H1 (cell line): ENCODE results near the gene PCDHB14. TPM values are rescaled to one million over a fixed set of nuclear protein-coding genes. Genes with fewer than 3 reads are reported as not detected.

Source experiments
- CTCF ChIA-PET: fragments of 300-600 bp; sonication (Branson Sonifier 250); formaldehyde crosslinking; loops from one replicate; lab custom pipeline; 2021; ENCODE audit not compliant: partially characterized antibody; lab: Charles Lee
- POLR2A ChIA-PET: fragments of 300-600 bp; sonication (Branson Sonifier 250); formaldehyde crosslinking; loops from one replicate; lab custom pipeline; 2021; ENCODE audit warnings: inconsistent platforms; ENCODE audit not compliant: partially characterized antibody; lab: Charles Lee
- DNase-seq, 2 experiments: peaks; one replicate each; pipeline versions ENCODE4 v3.0.0 to v3.0.0-alpha.2; 2010 to 2022; ENCODE audit warnings: low spot score in 2 of 2, low read depth in 1 of 2, mixed read lengths in 1 of 2
- FAIRE-seq: peaks from 2 replicates; lab custom pipeline; 2011; peaks lifted over from hg19 to GRCh38; lab: Jason Lieb, UNC
- H2AFZ ChIP-seq: 2 replicates; pipeline ENCODE4 v1.8.1; 2012; ENCODE audit warnings: low read length, inconsistent platforms
- H2AK5ac ChIP-seq: 2 replicates; pipeline ENCODE4 v1.6.1; 2013; ENCODE audit warnings: low read depth, low read length
- H2BK120ac ChIP-seq: replicated peaks from 2 replicates; pipeline ENCODE3; 2013; ENCODE audit warnings: low read depth, low read length, inconsistent platforms
- H2BK12ac ChIP-seq: 2 replicates; pipeline ENCODE4 v1.6.1; 2013; ENCODE audit warnings: low read depth, low read length
- H2BK15ac ChIP-seq: 2 replicates; pipeline ENCODE4 v1.6.1; 2013; ENCODE audit warnings: low read length
- H2BK20ac ChIP-seq: 2 replicates; pipeline ENCODE4 v1.6.1; 2013; ENCODE audit warnings: low read length
- H2BK5ac ChIP-seq: 2 replicates; pipeline ENCODE4 v1.6.1; 2013; ENCODE audit warnings: low read depth, low read length
- H3K14ac ChIP-seq: 2 replicates; pipeline ENCODE4 v1.6.1; 2013; ENCODE audit warnings: inconsistent platforms; ENCODE audit not compliant: insufficient read length
- H3K18ac ChIP-seq: 2 replicates; pipeline ENCODE4 v1.6.1; 2013; ENCODE audit warnings: low read length; ENCODE audit errors: extremely low read depth
- H3K23ac ChIP-seq: 2 replicates; pipeline ENCODE4 v1.6.1; 2013; ENCODE audit warnings: inconsistent platforms; ENCODE audit not compliant: insufficient read length
- H3K23me2 ChIP-seq: 2 replicates; pipeline ENCODE4 v1.6.1; 2013; ENCODE audit warnings: low read depth, low read length
- H3K27ac ChIP-seq: 2 replicates; pipeline ENCODE4 v1.6.1; 2011; ENCODE audit warnings: low read depth, low read length, inconsistent platforms
- H3K27me3 ChIP-seq, 4 experiments: replicated peaks in 1 of 4; 1 replicate in 1 of 4; 2 replicates in 3 of 4; pipeline versions ENCODE4 v1.6.1 to v1.8.1; 2011 to 2013; ENCODE audit warnings: low read length in 3 of 4, mild to moderate bottlenecking in 3 of 4, inconsistent platforms in 2 of 4, mixed read lengths in 2 of 4, moderate library complexity in 1 of 4; ENCODE audit not compliant: control insufficient read depth in 3 of 4, insufficient read depth in 3 of 4; ENCODE audit errors: extremely low read depth in 1 of 4
- H3K36me3 ChIP-seq, 4 experiments: 2 replicates each; pipeline versions ENCODE4 v1.6.1 to v1.8.1; 2011 to 2013; ENCODE audit warnings: mild to moderate bottlenecking in 4 of 4, low read length in 3 of 4, moderate library complexity in 2 of 4, control low read depth in 1 of 4, inconsistent platforms in 1 of 4; ENCODE audit not compliant: insufficient read depth in 4 of 4, control insufficient read depth in 2 of 4
- H3K4ac ChIP-seq: replicated peaks from 2 replicates; pipeline ENCODE3; 2013; ENCODE audit warnings: low read length, low read depth, mixed read lengths, inconsistent platforms; ENCODE audit not compliant: insufficient read length
- H3K4me1 ChIP-seq, 4 experiments: replicated peaks in 1 of 4; 1 replicate in 1 of 4; 2 replicates in 3 of 4; pipeline versions ENCODE4 v1.6.1 to v1.8.1; 2011 to 2013; ENCODE audit warnings: low read length in 3 of 4, inconsistent platforms in 2 of 4, mixed read lengths in 1 of 4; ENCODE audit not compliant: insufficient read depth in 4 of 4, control insufficient read depth in 3 of 4
- H3K4me2 ChIP-seq, 2 experiments: 2 replicates each; pipeline versions ENCODE4 v1.6.1 to v1.8.1; 2011 to 2013; ENCODE audit warnings: low read depth in 2 of 2, low read length in 2 of 2, control low read depth in 1 of 2, inconsistent platforms in 1 of 2, mild to moderate bottlenecking in 1 of 2; ENCODE audit not compliant: insufficient read depth in 1 of 2
- H3K4me3 ChIP-seq, 4 experiments: fragments of 200-600, 300-600 bp in 1 of 4; sonication (generic), shearing (Covaris generic), sonication (Bioruptor Twin) in 1 of 4; 2 replicates each; pipeline versions ENCODE4 v1.5.1 to v1.8.1; 2011 to 2016; ENCODE audit warnings: low read length in 4 of 4, low read depth in 3 of 4, control low read depth in 2 of 4, inconsistent platforms in 2 of 4, mild to moderate bottlenecking in 2 of 4, mixed read lengths in 1 of 4, moderate library complexity in 1 of 4; ENCODE audit not compliant: insufficient read depth in 2 of 4; ENCODE audit errors: extremely low read depth in 1 of 4
- H3K56ac ChIP-seq: replicated peaks from 2 replicates; pipeline ENCODE3; 2013; ENCODE audit warnings: low read depth, mild to moderate bottlenecking, mixed read lengths, low read length, inconsistent platforms; ENCODE audit not compliant: insufficient read length
- H3K79me1 ChIP-seq: 2 replicates; pipeline ENCODE4 v1.6.1; 2013; ENCODE audit warnings: low read depth, low read length, control low read depth
- H3K79me2 ChIP-seq, 2 experiments: 2 replicates each; pipeline versions ENCODE4 v1.6.1 to v1.8.1; 2012 to 2013; ENCODE audit warnings: low read length in 2 of 2, mild to moderate bottlenecking in 2 of 2, inconsistent platforms in 1 of 2; ENCODE audit not compliant: insufficient read depth in 2 of 2, control insufficient read depth in 1 of 2
- H3K9ac ChIP-seq, 4 experiments: replicated peaks in 1 of 4; 1 replicate in 1 of 4; 2 replicates in 3 of 4; pipeline versions ENCODE4 v1.6.1 to v1.8.1; 2011 to 2013; ENCODE audit warnings: low read depth in 3 of 4, low read length in 3 of 4, control low read depth in 2 of 4, mild to moderate bottlenecking in 2 of 4, moderate library complexity in 2 of 4, inconsistent platforms in 1 of 4; ENCODE audit errors: extremely low read depth in 1 of 4
- H3K9me3 ChIP-seq, 2 experiments: 2 replicates each; pipeline versions ENCODE4 v1.6.1 to v1.8.1; 2012 to 2013; ENCODE audit warnings: mild to moderate bottlenecking in 2 of 2, moderate library complexity in 2 of 2, control low read depth in 1 of 2, inconsistent platforms in 1 of 2, low read depth in 1 of 2, low read length in 1 of 2, mixed read lengths in 1 of 2; ENCODE audit not compliant: insufficient read depth in 2 of 2
- H4K20me1 ChIP-seq, 2 experiments: replicated peaks in 1 of 2; 2 replicates each; pipeline versions ENCODE3 to v1.8.1; 2011 to 2013; ENCODE audit warnings: inconsistent platforms in 2 of 2, low read length in 2 of 2, mild to moderate bottlenecking in 1 of 2; ENCODE audit not compliant: insufficient read depth in 2 of 2, control insufficient read depth in 1 of 2
- H4K5ac ChIP-seq: 2 replicates; pipeline ENCODE4 v1.6.1; 2013; ENCODE audit warnings: low read length, low read depth, mixed read lengths, inconsistent platforms; ENCODE audit not compliant: insufficient read length
- H4K8ac ChIP-seq: 2 replicates; pipeline ENCODE4 v1.8.0; 2013; ENCODE audit warnings: mild to moderate bottlenecking, moderate library complexity, low read length, inconsistent platforms; ENCODE audit not compliant: insufficient read depth; ENCODE audit errors: extremely low read depth
- H4K91ac ChIP-seq: replicated peaks from 2 replicates; pipeline ENCODE3; 2013; ENCODE audit warnings: low read length, mixed read lengths, inconsistent platforms; ENCODE audit not compliant: insufficient read length
- ASH2L ChIP-seq: fragments of 200-600, 300-600 bp; sonication (generic); IDR thresholded peaks from one replicate; pipeline ENCODE4 v1.7.1; 2017; ENCODE audit warnings: low read length
- CEBPB ChIP-seq: IDR thresholded peaks from 2 replicates; pipeline ENCODE4 v1.6.1; 2012; ENCODE audit warnings: low read depth, low read length
- CHD1 ChIP-seq: IDR thresholded peaks from 2 replicates; pipeline ENCODE4 v1.6.1; 2012; ENCODE audit warnings: low read depth, low read length, improper control_type of control experiment
- CTCF ChIP-seq, 3 experiments: IDR thresholded peaks; 1 replicate in 2 of 3; 2 replicates in 1 of 3; pipeline versions ENCODE4 v1.5.1 to v1.6.1; 2011; ENCODE audit warnings: low read length in 3 of 3, mild to moderate bottlenecking in 3 of 3, inconsistent platforms in 2 of 3, low read depth in 1 of 3, moderate library complexity in 1 of 3; ENCODE audit not compliant: insufficient read depth in 1 of 3; ENCODE audit errors: control extremely low read depth in 1 of 3
- EP300 ChIP-seq, 2 experiments: IDR thresholded peaks; 1 replicate in 1 of 2; 2 replicates in 1 of 2; pipeline ENCODE4 v1.6.1; 2011 to 2012; ENCODE audit warnings: low read depth in 2 of 2, low read length in 2 of 2, mild to moderate bottlenecking in 2 of 2, borderline replicate concordance in 1 of 2, inconsistent platforms in 1 of 2, moderate library complexity in 1 of 2
- SP2 ChIP-seq: IDR thresholded peaks from 2 replicates; pipeline ENCODE4 v1.6.1; 2012; ENCODE audit warnings: mild to moderate bottlenecking, low read length, inconsistent platforms
- TEAD4 ChIP-seq: IDR thresholded peaks from 2 replicates; pipeline ENCODE4 v1.6.1; 2012; ENCODE audit warnings: low read depth, low read length, inconsistent platforms, mixed read lengths
- YY1 ChIP-seq: IDR thresholded peaks from 2 replicates; pipeline ENCODE4 v1.6.1; 2011; ENCODE audit warnings: low read depth, mild to moderate bottlenecking, low read length
- WGBS, 2 experiments: shearing (Covaris generic) in 1 of 2; methylation state at CpG; one replicate each; pipeline versions ENCODE4 v1.1.6 to v1.1.7; 2013 to 2015; ENCODE audit warnings: low lambda C conversion rate in 2 of 2, mixed read lengths in 2 of 2, inconsistent platforms in 1 of 2, low coverage in 1 of 2, missing lambda C conversion rate in 1 of 2; ENCODE audit not compliant: insufficient replicate concordance in 2 of 2, insufficient coverage in 1 of 2, insufficient read length in 1 of 2; ENCODE audit errors: extremely low coverage in 1 of 2, missing lambda C conversion rate in 1 of 2; 5-methylcytosine and 5-hydroxymethylcytosine counted together
- polyA plus RNA-seq, 7 experiments: library from polyadenylated mRNA; depleted of rRNA in 3 of 7; stranded (reverse) in 5 of 7; unstranded in 2 of 7; fragments of >200 nt in 5 of 7; fragments of 200-250 nt in 2 of 7; gene quantifications; 1 replicate in 5 of 7; 2 replicates in 1 of 7; 4 replicates in 1 of 7; pipeline versions ENCODE4 v1.2.1 to v1.2.3, GENCODE V29; 2011 to 2013; ENCODE audit warnings: missing spikeins in 2 of 7, mixed read lengths in 2 of 7
- total RNA-seq: library from RNA; stranded (reverse); fragmentation: NEBNext Ultra II Directional; extraction: Animal tissue kit (Norgen Biotek cat#: 25700); gene quantifications from 2 replicates; pipeline ENCODE4 v1.2.1, GENCODE V29; 2021

Gene PCDHB14
- total and polyA plus RNA-seq, 2 of the 8 experiments (the other 6 are each of a cell fraction or from before 2014, with no cell fraction given), result 2.7 TPM

GRCh38 chr5:141186897-141187512 is 36.1 kb upstream of the PCDHB14 start, which contains the start of gene PCDHB9:
PCDHB9 (plus strand) TSS chr5:141187161; CDS start chr5:141187319, 158 bp downstream.
- WGBS, 2 experiments, result 37% methylated on average over 7 of the region's 9 CpGs; no CpG with 5 or more reads in 1 of the 2 experiments
- Histone ChIP-seq H2BK120ac (no peak within 1 kb of the TSS), H4K91ac (no peak within 1 kb of the TSS), H2AK5ac (no peak within 1 kb of the TSS), H4K8ac (no peak within 1 kb of the TSS), H4K20me1 (no peaks in the 10 kb centered on the region), H3K27me3 (no peaks in the 10 kb centered on the region), H3K4me3 (peak within 1 kb of the TSS in 2 of 4 experiments; percentile 11 to 27; a peak in 1 of 8 replicates), H3K23me2 (no peaks in the 10 kb centered on the region), H4K5ac (no peak within 1 kb of the TSS), H3K23ac (no peak within 1 kb of the TSS), H3K4me2 (peak within 1 kb of the TSS in 1 of 2 experiments; percentile 30; a peak in 2 of 4 replicates), H3K18ac (no peak within 1 kb of the TSS), H3K14ac (no peak within 1 kb of the TSS), H2BK20ac (no peak within 1 kb of the TSS), H3K9me3 (peaks cover 0 to 3% of the 10 kb centered on the region in 2 experiments; a peak in 1 of 4 replicates), H3K36me3 (no peaks in the 10 kb centered on the region), H3K4ac (no peak within 1 kb of the TSS), H3K79me2 (no peaks in the 10 kb centered on the region), H3K4me1 (0 out of 7 replicates have a peak, but pooled peaks cover 0 to 2% (median 0%) of the 10 kb centered on the region in 4 experiments), H2BK5ac (no peak within 1 kb of the TSS), H3K9ac (peak within 1 kb of the TSS in 1 of 4 experiments; percentile 45; a peak in 1 of 7 replicates), H2BK12ac (no peak within 1 kb of the TSS), H2AFZ (peak within 1 kb of the TSS; percentile 98), H3K27ac (no peak within 1 kb of the TSS), H3K79me1 (no peaks in the 10 kb centered on the region), H2BK15ac (no peak within 1 kb of the TSS), H3K56ac (no peak within 1 kb of the TSS)
- ChIA-PET CTCF (interaction anchor here (0.6 to 3.8 kb wide), 63 partner anchors 8 to 380 kb away, joined by 3 to 39 read pairs (median 4); partner anchors contain the start of genes PCDHB11, PCDHB12, PCDHB14 and PCDHB15), POLR2A (interaction anchor here (0.7 kb wide), 1 partner anchor 8 kb away, joined by 3 read pairs; no protein-coding TSS in a partner anchor)
- peak in 1 of 2 experiments; percentile 80 for DNase-seq
- FAIRE-seq, result peak; percentile 90
- no peak for TF ChIP-seq TEAD4
- no peak for TF ChIP-seq EP300 (IDR thresholded peaks at IDR 0.05; ENCODE audit: borderline replicate concordance in 1 of 2, low read depth in 2 of 2, low read length in 2 of 2)
- TF ChIP-seq CHD1, result no peak
- TF ChIP-seq ASH2L, result no peak
- TF ChIP-seq SP2, result no peak
- peak; percentile 43; the same call in 1 of the 2 replicates for TF ChIP-seq YY1
- TF ChIP-seq CTCF (IDR thresholded peaks at IDR 0.05; ENCODE audit: control extremely low read depth in 1 of 3, insufficient read depth in 1 of 3, low read depth in 1 of 3, low read length in 3 of 3), result peak; percentile 53 to 83 (median 81)
- no peak for TF ChIP-seq CEBPB
